ENCODE data around the gene CGB7. TPM values are rescaled to one million over a fixed set of nuclear protein-coding genes. Genes with fewer than 3 reads are reported as not detected.

The CGB7 gene
- total RNA-seq, 2 donors from 2014 or later, result 2.0 to 2.1 TPM

GRCh38 chr19:49017666-49018351 lies 39.7 kb downstream of the CGB7 start:
- Histone ChIP-seq H3K4me1 (replicated peaks) (no peaks in the 10 kb centered on the region), H3K9me3 (no peaks in the 10 kb centered on the region), H3K27ac (no peak overlapping the region), H3K4me3 (peak overlapping the region; percentile 16 to 35), H3K36me3 (no peaks in the 10 kb centered on the region), H3K27me3 (replicated peaks; ENCODE audit: insufficient read depth) (no peaks in the 10 kb centered on the region)
- DNase-seq (ENCODE audit: low spot score), result no peak
- intact Hi-C loops (cut with DNase I), result no loop called here
- TF ChIP-seq CTCF (IDR thresholded peaks at IDR 0.05) (peak in 2 of 4 experiments; percentile 26 to 45), POLR2AphosphoS5 (IDR thresholded peaks at IDR 0.05) (no peak), POLR2A (IDR thresholded peaks at IDR 0.05) (no peak)
- WGBS, result under 1% methylated on average over 56 of the region's 62 CpGs

GRCh38 chr19:49017041-49017665 lies 40.4 kb downstream of the CGB7 start, which contains the start of gene LHB:
LHB (minus strand) TSS chr19:49017091; CDS start chr19:49017081, 10 bp downstream.
- H3K27me3 ChIP-seq (replicated peaks; ENCODE audit: insufficient read depth), result no peaks in the 10 kb centered on the region
- no peaks in the 10 kb centered on the region for H3K9me3 ChIP-seq
- WGBS, result 71% methylated on average over 15 of the region's 17 CpGs
- H3K36me3 ChIP-seq, result no peaks in the 10 kb centered on the region
- intact Hi-C loops (cut with DNase I), result no loop called here
- H3K4me1 ChIP-seq (replicated peaks), result no peaks in the 10 kb centered on the region
- no peak within 1 kb of the TSS for H3K27ac ChIP-seq
- no peak for DNase-seq (ENCODE audit: low spot score)
- TF ChIP-seq POLR2A (IDR thresholded peaks at IDR 0.05) (no peak), CTCF (IDR thresholded peaks at IDR 0.05) (no peak), POLR2AphosphoS5 (IDR thresholded peaks at IDR 0.05) (no peak)
- H3K4me3 ChIP-seq, result peak within 1 kb of the TSS; percentile 16 to 35

- intact Hi-C loops (cut with DNase I), result no loop called here
- H3K36me3 ChIP-seq, result no peaks in the 10 kb centered on the region
- WGBS, result 81% methylated on average over 22 of the region's 29 CpGs
- H3K9me3 ChIP-seq, result no peaks in the 10 kb centered on the region
- H3K27me3 ChIP-seq (replicated peaks; ENCODE audit: insufficient read depth), result no peaks in the 10 kb centered on the region
- no peak overlapping the region for H3K4me3 ChIP-seq
- no peak for DNase-seq (ENCODE audit: low spot score)
- TF ChIP-seq POLR2A (IDR thresholded peaks at IDR 0.05), result no peak
- no peak for TF ChIP-seq CTCF (IDR thresholded peaks at IDR 0.05)
- TF ChIP-seq POLR2AphosphoS5 (IDR thresholded peaks at IDR 0.05), result no peak
- H3K4me1 ChIP-seq (replicated peaks), result no peaks in the 10 kb centered on the region
- H3K27ac ChIP-seq, result no peak overlapping the region
These were observed 41.3 kb downstream of the CGB7 start for GRCh38 chr19:49016067-49016839.

GRCh38 chr19:49014870-49015255 lies 42.7 kb downstream of the CGB7 start:
- intact Hi-C loops (cut with DNase I), result no loop called here
- Histone ChIP-seq H3K27me3 (replicated peaks; ENCODE audit: insufficient read depth) (no peaks in the 10 kb centered on the region), H3K4me3 (no peak overlapping the region), H3K4me1 (replicated peaks) (no peaks in the 10 kb centered on the region), H3K9me3 (no peaks in the 10 kb centered on the region), H3K27ac (no peak overlapping the region), H3K36me3 (no peaks in the 10 kb centered on the region)
- TF ChIP-seq POLR2A (IDR thresholded peaks at IDR 0.05), result no peak
- no peak for TF ChIP-seq POLR2AphosphoS5 (IDR thresholded peaks at IDR 0.05)
- no peak for TF ChIP-seq CTCF (IDR thresholded peaks at IDR 0.05)
- no peak for DNase-seq (ENCODE audit: low spot score)
- WGBS, result 93% methylated on average over 18 of the region's 18 CpGs

All from prostate gland (tissue), 2 donors.